K562 (cell line): ENCODE data around the gene TMEM158. TPM values are rescaled to one million over a fixed set of nuclear protein-coding genes. Genes with fewer than 3 reads are reported as not detected.

ENCODE experiments used
- DACH1 ChIP-seq: fragments of 450-650 bp; IDR thresholded peaks from 2 replicates; pipeline ENCODE4 v1.6.1; 2018; ENCODE audit not compliant: partially characterized antibody
- L3MBTL2 ChIP-seq: fragments of 450-650 bp; IDR thresholded peaks from 2 replicates; pipeline ENCODE4 v1.6.1; 2016; ENCODE audit warnings: mild to moderate bottlenecking, moderate library complexity
- RB1 ChIP-seq: fragments of 450-650 bp; IDR thresholded peaks from 2 replicates; pipeline ENCODE4 v1.6.1; 2017; ENCODE audit warnings: low read depth, mild to moderate bottlenecking
- U2AF2 ChIP-seq: fragments of 200-400 bp; formaldehyde crosslinking; optimal IDR thresholded peaks from 2 replicates; pipeline ENCODE3; 2017; ENCODE audit warnings: low read depth, mild to moderate bottlenecking, low read length
- ZNF311 ChIP-seq: fragments of 250-450 bp; sonication (Bioruptor Pico); IDR thresholded peaks from 2 replicates; pipeline ENCODE4 v1.4.0; 2020; ENCODE audit warnings: mild to moderate bottlenecking, moderate library complexity
- polyA plus RNA-seq, 8 experiments: library from polyadenylated mRNA; depleted of rRNA in 4 of 8; stranded (reverse) in 5 of 8; unstranded in 3 of 8; fragments of >200 nt; fragmentation: Nextera tagmentation in 2 of 8; fragmentation: Illumina TruSeq in 1 of 8; extraction: Ambion mirVana in 2 of 8; extraction: Trizol in 1 of 8; gene quantifications; 2 replicates each; pipeline versions ENCODE4 v1.2.1 to v1.2.3, GENCODE V29; 2011 to 2014; ENCODE audit warnings: inconsistent platforms in 1 of 8, missing spikeins in 1 of 8
- total RNA-seq, 7 experiments: library from RNA; depleted of rRNA in 6 of 7; stranded (reverse); fragments of >200 nt in 6 of 7; fragmentation: Illumina TruSeq in 2 of 7; extraction: Trizol in 2 of 7; gene quantifications; 2 replicates each; pipeline versions ENCODE4 v1.2.1 to v1.2.3, GENCODE V29; 2011 to 2021; ENCODE audit warnings: low replicate concordance in 1 of 7
- TF ChIP-seq, protein P1 (sequence below): fragments of 200-600 bp; sonication (generic); IDR thresholded peaks from one replicate; pipeline ENCODE4 v1.6.1; 2012; ENCODE audit warnings: mild to moderate bottlenecking, low read depth, low read length, inconsistent platforms
- TF ChIP-seq, protein P2 (sequence below): fragments of 250-450 bp; sonication (Bioruptor Pico); IDR thresholded peaks from 2 replicates; pipeline ENCODE4 v1.5.0; 2022; ENCODE audit warnings: mild to moderate bottlenecking
- TF ChIP-seq, protein P3 (sequence below): fragments of 250-450 bp; sonication (Bioruptor Pico); IDR thresholded peaks from 2 replicates; pipeline ENCODE4 v1.5.0; 2021; ENCODE audit warnings: mild to moderate bottlenecking, moderate library complexity
- TF ChIP-seq, protein P4 (sequence below): fragments of 450-650 bp; IDR thresholded peaks from 2 replicates; pipeline ENCODE4 v1.7.0; 2016; ENCODE audit warnings: borderline replicate concordance

Gene TMEM158
- total and polyA plus RNA-seq, 9 of the 15 experiments (the other 6 are each of a cell fraction or from before 2014, with no cell fraction given), result 2.2 to 46.5 (median 8.4) TPM

DNA sequence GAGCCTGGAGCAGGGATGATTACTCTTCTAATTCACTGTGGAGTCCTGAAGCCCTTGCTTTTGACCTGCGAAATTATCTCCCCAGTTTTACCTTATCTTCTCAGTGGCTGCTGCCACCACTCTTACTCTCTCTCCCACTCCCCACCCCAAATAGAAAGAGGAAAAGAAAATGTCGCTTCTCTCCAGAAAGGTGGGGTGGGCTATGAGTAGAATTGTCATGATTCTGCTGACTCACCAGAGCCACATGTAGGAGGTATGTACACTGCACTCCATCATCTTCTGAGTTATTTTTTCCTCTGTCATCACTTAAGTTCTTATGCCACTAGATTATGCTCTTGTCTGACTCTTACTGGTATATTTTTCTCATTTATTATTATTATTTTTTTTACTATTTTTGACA lies 43.9 kb upstream of the TMEM158 start (continued):
- TF ChIP-seq, protein P1, sequence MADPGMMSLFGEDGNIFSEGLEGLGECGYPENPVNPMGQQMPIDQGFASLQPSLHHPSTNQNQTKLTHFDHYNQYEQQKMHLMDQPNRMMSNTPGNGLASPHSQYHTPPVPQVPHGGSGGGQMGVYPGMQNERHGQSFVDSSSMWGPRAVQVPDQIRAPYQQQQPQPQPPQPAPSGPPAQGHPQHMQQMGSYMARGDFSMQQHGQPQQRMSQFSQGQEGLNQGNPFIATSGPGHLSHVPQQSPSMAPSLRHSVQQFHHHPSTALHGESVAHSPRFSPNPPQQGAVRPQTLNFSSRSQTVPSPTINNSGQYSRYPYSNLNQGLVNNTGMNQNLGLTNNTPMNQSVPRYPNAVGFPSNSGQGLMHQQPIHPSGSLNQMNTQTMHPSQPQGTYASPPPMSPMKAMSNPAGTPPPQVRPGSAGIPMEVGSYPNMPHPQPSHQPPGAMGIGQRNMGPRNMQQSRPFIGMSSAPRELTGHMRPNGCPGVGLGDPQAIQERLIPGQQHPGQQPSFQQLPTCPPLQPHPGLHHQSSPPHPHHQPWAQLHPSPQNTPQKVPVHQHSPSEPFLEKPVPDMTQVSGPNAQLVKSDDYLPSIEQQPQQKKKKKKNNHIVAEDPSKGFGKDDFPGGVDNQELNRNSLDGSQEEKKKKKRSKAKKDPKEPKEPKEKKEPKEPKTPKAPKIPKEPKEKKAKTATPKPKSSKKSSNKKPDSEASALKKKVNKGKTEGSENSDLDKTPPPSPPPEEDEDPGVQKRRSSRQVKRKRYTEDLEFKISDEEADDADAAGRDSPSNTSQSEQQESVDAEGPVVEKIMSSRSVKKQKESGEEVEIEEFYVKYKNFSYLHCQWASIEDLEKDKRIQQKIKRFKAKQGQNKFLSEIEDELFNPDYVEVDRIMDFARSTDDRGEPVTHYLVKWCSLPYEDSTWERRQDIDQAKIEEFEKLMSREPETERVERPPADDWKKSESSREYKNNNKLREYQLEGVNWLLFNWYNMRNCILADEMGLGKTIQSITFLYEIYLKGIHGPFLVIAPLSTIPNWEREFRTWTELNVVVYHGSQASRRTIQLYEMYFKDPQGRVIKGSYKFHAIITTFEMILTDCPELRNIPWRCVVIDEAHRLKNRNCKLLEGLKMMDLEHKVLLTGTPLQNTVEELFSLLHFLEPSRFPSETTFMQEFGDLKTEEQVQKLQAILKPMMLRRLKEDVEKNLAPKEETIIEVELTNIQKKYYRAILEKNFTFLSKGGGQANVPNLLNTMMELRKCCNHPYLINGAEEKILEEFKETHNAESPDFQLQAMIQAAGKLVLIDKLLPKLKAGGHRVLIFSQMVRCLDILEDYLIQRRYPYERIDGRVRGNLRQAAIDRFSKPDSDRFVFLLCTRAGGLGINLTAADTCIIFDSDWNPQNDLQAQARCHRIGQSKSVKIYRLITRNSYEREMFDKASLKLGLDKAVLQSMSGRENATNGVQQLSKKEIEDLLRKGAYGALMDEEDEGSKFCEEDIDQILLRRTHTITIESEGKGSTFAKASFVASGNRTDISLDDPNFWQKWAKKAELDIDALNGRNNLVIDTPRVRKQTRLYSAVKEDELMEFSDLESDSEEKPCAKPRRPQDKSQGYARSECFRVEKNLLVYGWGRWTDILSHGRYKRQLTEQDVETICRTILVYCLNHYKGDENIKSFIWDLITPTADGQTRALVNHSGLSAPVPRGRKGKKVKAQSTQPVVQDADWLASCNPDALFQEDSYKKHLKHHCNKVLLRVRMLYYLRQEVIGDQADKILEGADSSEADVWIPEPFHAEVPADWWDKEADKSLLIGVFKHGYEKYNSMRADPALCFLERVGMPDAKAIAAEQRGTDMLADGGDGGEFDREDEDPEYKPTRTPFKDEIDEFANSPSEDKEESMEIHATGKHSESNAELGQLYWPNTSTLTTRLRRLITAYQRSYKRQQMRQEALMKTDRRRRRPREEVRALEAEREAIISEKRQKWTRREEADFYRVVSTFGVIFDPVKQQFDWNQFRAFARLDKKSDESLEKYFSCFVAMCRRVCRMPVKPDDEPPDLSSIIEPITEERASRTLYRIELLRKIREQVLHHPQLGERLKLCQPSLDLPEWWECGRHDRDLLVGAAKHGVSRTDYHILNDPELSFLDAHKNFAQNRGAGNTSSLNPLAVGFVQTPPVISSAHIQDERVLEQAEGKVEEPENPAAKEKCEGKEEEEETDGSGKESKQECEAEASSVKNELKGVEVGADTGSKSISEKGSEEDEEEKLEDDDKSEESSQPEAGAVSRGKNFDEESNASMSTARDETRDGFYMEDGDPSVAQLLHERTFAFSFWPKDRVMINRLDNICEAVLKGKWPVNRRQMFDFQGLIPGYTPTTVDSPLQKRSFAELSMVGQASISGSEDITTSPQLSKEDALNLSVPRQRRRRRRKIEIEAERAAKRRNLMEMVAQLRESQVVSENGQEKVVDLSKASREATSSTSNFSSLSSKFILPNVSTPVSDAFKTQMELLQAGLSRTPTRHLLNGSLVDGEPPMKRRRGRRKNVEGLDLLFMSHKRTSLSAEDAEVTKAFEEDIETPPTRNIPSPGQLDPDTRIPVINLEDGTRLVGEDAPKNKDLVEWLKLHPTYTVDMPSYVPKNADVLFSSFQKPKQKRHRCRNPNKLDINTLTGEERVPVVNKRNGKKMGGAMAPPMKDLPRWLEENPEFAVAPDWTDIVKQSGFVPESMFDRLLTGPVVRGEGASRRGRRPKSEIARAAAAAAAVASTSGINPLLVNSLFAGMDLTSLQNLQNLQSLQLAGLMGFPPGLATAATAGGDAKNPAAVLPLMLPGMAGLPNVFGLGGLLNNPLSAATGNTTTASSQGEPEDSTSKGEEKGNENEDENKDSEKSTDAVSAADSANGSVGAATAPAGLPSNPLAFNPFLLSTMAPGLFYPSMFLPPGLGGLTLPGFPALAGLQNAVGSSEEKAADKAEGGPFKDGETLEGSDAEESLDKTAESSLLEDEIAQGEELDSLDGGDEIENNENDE, result no peak
- TF ChIP-seq RB1, result no peak; the same call in 1 of the 2 replicates
- peak; percentile 95 for TF ChIP-seq L3MBTL2
- TF ChIP-seq, protein P2, sequence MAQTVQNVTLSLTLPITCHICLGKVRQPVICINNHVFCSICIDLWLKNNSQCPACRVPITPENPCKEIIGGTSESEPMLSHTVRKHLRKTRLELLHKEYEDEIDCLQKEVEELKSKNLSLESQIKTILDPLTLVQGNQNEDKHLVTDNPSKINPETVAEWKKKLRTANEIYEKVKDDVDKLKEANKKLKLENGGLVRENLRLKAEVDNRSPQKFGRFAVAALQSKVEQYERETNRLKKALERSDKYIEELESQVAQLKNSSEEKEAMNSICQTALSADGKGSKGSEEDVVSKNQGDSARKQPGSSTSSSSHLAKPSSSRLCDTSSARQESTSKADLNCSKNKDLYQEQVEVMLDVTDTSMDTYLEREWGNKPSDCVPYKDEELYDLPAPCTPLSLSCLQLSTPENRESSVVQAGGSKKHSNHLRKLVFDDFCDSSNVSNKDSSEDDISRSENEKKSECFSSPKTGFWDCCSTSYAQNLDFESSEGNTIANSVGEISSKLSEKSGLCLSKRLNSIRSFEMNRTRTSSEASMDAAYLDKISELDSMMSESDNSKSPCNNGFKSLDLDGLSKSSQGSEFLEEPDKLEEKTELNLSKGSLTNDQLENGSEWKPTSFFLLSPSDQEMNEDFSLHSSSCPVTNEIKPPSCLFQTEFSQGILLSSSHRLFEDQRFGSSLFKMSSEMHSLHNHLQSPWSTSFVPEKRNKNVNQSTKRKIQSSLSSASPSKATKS, result no peak
- no peak for TF ChIP-seq U2AF2
- no peak for TF ChIP-seq ZNF311 (CRISPR knock-in tag)
- TF ChIP-seq, protein P3, sequence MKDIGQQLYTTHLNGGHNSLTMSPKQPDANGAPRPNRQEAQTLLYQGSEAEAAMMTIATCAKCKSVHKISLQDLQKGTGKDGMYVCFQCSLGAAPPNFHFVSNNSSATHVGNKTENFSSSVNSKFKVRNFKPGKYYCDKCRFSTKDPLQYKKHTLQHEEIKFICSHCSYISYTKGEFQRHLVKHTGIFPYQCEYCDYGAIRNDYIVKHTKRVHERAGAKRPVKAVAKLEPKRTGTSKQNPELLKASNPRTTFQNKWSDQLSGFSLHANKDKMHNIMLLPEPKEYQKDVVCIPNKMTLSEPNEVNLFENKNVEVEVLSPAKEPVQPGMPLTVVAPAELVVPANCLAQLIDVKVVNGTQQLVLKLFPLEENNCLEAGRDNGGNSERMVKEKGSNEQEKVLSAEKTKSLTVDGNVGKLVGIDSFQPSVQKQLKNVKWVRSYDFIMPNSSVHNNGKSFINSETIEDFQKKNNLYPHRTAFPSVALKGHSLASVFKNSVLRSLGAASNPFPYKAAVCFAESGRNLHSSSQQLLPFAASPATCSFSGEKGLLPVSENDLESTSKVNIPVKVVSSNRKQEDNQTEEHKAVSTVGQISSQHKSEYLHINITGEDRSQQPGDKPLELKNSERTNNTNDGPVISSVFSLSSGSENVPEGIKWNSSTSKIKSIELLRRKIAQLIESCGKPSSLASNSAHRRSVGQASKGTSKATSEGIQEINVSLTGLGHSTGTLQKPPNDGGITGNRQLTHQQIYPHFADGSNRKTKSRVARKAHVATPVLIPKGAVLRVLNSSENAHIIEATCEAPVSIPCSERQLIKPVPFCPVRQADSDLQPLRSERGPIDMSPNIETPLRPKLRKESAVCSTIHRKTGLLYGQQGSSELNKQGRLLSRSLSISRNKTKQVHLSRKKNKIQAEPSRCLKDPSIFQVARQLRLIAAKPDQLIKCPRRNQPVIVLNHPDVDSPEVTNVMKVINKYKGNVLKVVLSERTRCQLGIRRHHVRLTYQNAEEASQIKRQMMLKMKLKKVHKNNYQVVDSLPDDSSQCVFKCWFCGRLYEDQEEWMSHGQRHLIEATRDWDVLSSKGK (CRISPR knock-in tag), result no peak
- TF ChIP-seq DACH1, result no peak
- TF ChIP-seq, protein P4, sequence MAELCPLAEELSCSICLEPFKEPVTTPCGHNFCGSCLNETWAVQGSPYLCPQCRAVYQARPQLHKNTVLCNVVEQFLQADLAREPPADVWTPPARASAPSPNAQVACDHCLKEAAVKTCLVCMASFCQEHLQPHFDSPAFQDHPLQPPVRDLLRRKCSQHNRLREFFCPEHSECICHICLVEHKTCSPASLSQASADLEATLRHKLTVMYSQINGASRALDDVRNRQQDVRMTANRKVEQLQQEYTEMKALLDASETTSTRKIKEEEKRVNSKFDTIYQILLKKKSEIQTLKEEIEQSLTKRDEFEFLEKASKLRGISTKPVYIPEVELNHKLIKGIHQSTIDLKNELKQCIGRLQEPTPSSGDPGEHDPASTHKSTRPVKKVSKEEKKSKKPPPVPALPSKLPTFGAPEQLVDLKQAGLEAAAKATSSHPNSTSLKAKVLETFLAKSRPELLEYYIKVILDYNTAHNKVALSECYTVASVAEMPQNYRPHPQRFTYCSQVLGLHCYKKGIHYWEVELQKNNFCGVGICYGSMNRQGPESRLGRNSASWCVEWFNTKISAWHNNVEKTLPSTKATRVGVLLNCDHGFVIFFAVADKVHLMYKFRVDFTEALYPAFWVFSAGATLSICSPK, result no peak
